AG04450 (cell line): ENCODE results near the gene WDR53. TPM values are rescaled to one million over a fixed set of nuclear protein-coding genes. Genes with fewer than 3 reads are reported as not detected.
"Not testable (repeated sequence)": the region's sequence is repeated elsewhere in the genome, so short reads cannot be mapped to it uniquely, and the experiment has no call there.

Experiments used
- CTCF ChIA-PET: fragments of 300-600, 350-600 bp; formaldehyde crosslinking; extraction: SDS; loops from one replicate; lab custom pipeline; 2022; ENCODE audit warnings: antibody characterized with exemption, inconsistent platforms; lab: Charles Lee
- POLR2A ChIA-PET: fragments of 350-600 bp; formaldehyde crosslinking; extraction: SDS; loops from one replicate; lab custom pipeline; 2021; ENCODE audit warnings: antibody characterized with exemption, inconsistent platforms; lab: Yijun Ruan, JAX
- DNase-seq: peaks from one replicate; pipeline ENCODE4 v3.0.0-alpha.2; 2011; ENCODE audit warnings: low read depth, low spot score
- H3K27ac ChIP-seq: one replicate; pipeline ENCODE4 v1.5.1; 2012; ENCODE audit warnings: low read depth, low read length, control low read depth
- H3K27me3 ChIP-seq: one replicate; pipeline ENCODE4 v1.6.0; 2012; ENCODE audit warnings: low read length; ENCODE audit not compliant: control insufficient read depth, insufficient read depth
- H3K4me3 ChIP-seq: 2 replicates; pipeline ENCODE4 v1.5.1; 2011; ENCODE audit warnings: mild to moderate bottlenecking, low read depth, low read length, control low read depth
- H3K9me3 ChIP-seq: 2 replicates; pipeline ENCODE4 v1.5.1; 2012; ENCODE audit warnings: low read length; ENCODE audit not compliant: control insufficient read depth, insufficient read depth
- CTCF ChIP-seq: IDR thresholded peaks from 2 replicates; pipeline ENCODE4 v1.5.1; 2011; ENCODE audit warnings: low read depth, low read length, control low read depth, inconsistent platforms
- polyA minus RNA-seq: library from RNA; depleted of rRNA, polyadenylated mRNA; stranded (reverse); fragments of >200 nt; gene quantifications from 2 replicates; pipeline ENCODE4 v1.2.3, GENCODE V29; 2011; rRNA and poly(A)+ RNA removed
- polyA plus RNA-seq: library from polyadenylated mRNA; depleted of rRNA; stranded (reverse); fragments of >200 nt; gene quantifications from 2 replicates; pipeline ENCODE4 v1.2.3, GENCODE V29; 2011; rRNA removed

The WDR53 gene
- polyA plus RNA-seq (6.2 and 6.8 TPM in 2 replicates), polyA minus RNA-seq (3.4 and 5.8 TPM in 2 replicates)

DNA sequence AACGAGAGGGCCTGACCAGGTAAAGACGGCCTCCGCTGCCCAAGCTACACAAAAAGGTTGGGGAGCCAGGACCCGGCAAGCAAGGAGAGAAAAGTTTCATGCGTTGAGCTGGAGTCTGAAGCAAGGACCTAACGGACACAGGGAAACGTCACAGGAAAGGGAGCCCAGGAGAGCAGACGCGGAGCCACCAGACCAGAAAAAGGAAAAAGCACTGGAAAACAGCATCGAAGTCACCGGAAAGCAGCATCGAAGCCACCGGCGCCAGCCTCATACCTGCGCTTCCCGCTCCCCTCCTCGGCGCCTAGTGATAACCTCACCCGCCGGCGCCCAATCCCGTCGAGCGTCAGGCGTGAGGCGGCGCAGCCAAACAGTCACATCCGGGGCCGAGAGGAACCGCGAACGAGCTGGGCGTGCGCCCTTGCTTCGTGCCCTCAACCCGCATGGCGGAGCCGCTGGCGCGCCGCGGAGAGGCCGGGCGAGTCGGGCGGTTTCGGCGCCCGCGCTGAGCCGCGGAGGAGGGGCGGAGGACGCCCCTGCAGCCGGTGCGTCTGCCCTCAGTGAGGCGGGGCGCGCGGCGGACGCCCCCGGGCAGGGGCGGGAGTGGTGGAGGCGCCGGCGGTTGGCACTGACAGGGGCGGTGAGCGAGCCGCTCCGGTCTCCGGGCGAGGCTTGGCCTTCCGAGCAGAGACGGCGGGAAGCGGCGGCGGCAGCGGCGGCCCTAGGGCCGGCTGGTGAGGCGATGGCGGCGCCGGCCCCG lies at the start of gene WDR53, which contains the start of gene FBXO45:
TSS of gene WDR53 (minus strand) at position 309 of the 757 bp plus-strand sequence. CDS start 7,079 bp downstream, outside the sequence.
TSS of gene FBXO45 (plus strand) at position 415 of the 757 bp plus-strand sequence. CDS start at position 740, 325 bp downstream.
- no peaks in the 10 kb centered on the region for H3K9me3 ChIP-seq
- H3K4me3 ChIP-seq: peak within 1 kb of the TSS; percentile 100
- ChIA-PET POLR2A (interaction anchor here (0.6 to 1.3 kb wide), 4 partner anchors 13 to 300 kb away, joined by 3 read pairs; partner anchors contain the start of gene SENP5), CTCF (interaction anchor here (1.2 kb wide), 1 partner anchor 13 kb away, joined by 3 read pairs; no protein-coding TSS in a partner anchor)
- DNase-seq: peak; percentile 78
- no peak for TF ChIP-seq CTCF
- no peaks in the 10 kb centered on the region for H3K27me3 ChIP-seq
- H3K27ac ChIP-seq: peak within 1 kb of the TSS; percentile 52

DNA sequence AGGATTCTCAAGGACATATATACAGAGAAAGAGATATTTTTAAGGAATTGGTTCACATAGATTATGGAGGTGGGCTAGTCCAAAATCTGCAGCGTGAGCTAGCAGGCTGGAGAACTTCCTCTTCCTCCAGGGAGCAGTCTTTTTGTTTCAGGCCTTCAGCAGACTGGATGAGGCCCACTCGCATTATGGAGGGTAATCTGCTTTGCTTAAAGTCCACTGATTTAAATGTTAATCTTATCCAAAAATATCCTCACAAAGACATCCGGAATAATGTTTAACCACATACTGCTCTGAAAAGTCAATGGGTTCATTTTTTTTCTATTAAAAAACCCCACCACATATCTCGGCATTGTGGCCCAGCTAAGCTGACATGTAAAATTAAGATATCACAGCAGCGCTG lies 48.9 kb upstream of the WDR53 start:
- ChIA-PET POLR2A (no interaction called here), CTCF (interaction anchor here (0.8 to 1.7 kb wide), 2 partner anchors 8 to 9 kb away, joined by 3 to 9 read pairs; no protein-coding TSS in a partner anchor)
- H3K27ac ChIP-seq: no peak overlapping the region
- no peaks in the 10 kb centered on the region for H3K9me3 ChIP-seq
- no peaks in the 10 kb centered on the region for H3K27me3 ChIP-seq
- no peak overlapping the region for H3K4me3 ChIP-seq
- no peak for DNase-seq
- no peak for TF ChIP-seq CTCF

GRCh38 chr3:196615234-196615633 lies 46.9 kb upstream of the WDR53 start:
- DNase-seq: not testable (repeated sequence)
- POLR2A ChIA-PET: interaction anchor here (0.6 to 0.7 kb wide), 3 partner anchors 15 to 141 kb away, joined by 4 to 10 read pairs (median 5); no protein-coding TSS in a partner anchor
- CTCF ChIA-PET: interaction anchor here (0.6 to 1.5 kb wide), 2 partner anchors 70 to 125 kb away, joined by 3 to 5 read pairs; no protein-coding TSS in a partner anchor

GRCh38 chr3:196611761-196612483 lies 43.6 kb upstream of the WDR53 start:
- no peak for DNase-seq
- Histone ChIP-seq H3K4me3 (no peak overlapping the region), H3K27ac (no peak overlapping the region), H3K27me3 (no peaks in the 10 kb centered on the region), H3K9me3 (no peaks in the 10 kb centered on the region)
- CTCF ChIA-PET: interaction anchor here (0.9 to 6.5 kb wide), 2 partner anchors 75 to 83 kb away, joined by 5 to 209 read pairs; no protein-coding TSS in a partner anchor
- TF ChIP-seq CTCF: no peak
- POLR2A ChIA-PET: no interaction called here

More at GRCh38 chr3:196615234-196615633, 46.9 kb upstream of the WDR53 start:
- H3K27me3 ChIP-seq, H3K27ac ChIP-seq, H3K4me3 ChIP-seq, H3K9me3 ChIP-seq: not testable (repeated sequence)
